ENCODE measurements around the gene TRMT61B. TPM values are rescaled to one million over a fixed set of nuclear protein-coding genes. Genes with fewer than 3 reads are reported as not detected.

The TRMT61B gene
- total RNA-seq, 1 experiment from 2014 or later: 21.7 TPM

GRCh38 chr2:28802975-28803429, 67.1 kb downstream of the TRMT61B start:
- H2AFZ ChIP-seq (ENCODE audit: low read length): no peak overlapping the region
- no TSS peak for BruUV-seq (replicated peaks)
- CTCF ChIA-PET: interaction anchor here (0.7 kb wide), 1 partner anchor 141 kb away, joined by 5 read pairs; no protein-coding TSS in a partner anchor
- no peaks in the 10 kb centered on the region for H3K27me3 ChIP-seq (ENCODE audit: low read length)
- H3K9me2 ChIP-seq (replicated peaks; ENCODE audit: low read length): no peaks in the 10 kb centered on the region
- DNase-seq: peak; percentile 25
- peaks cover 50% of the 10 kb centered on the region for H3K36me3 ChIP-seq (ENCODE audit: low read depth, low read length)
- H3K27ac ChIP-seq (ENCODE audit: low read length): peak overlapping the region; percentile 36
- POLR2A ChIA-PET (ENCODE audit: unreplicated experiment): no interaction called here
- H3K4me1 ChIP-seq (ENCODE audit: insufficient read depth, low read length): peaks cover 25% of the 10 kb centered on the region
- H3F3A ChIP-seq (ENCODE audit: low read length, unreplicated experiment): peaks cover 6% of the 10 kb centered on the region
- intact Hi-C loops (cut with micrococcal nuclease): loop anchor here (5.0 kb wide), 1 partner anchor 236 kb away; no protein-coding TSS in a partner anchor
- no peak overlapping the region; the same call in 1 of the 2 replicates for H3K4me2 ChIP-seq (ENCODE audit: low read length)
- peak; percentile 59 for ATAC-seq
- no peaks in the 10 kb centered on the region for H3K9me3 ChIP-seq (ENCODE audit: low read length)
- TF ChIP-seq EZH2phosphoT487 (IDR thresholded peaks at IDR 0.05; ENCODE audit: borderline replicate concordance, low read length): no peak
- TF ChIP-seq EZH2 (IDR thresholded peaks at IDR 0.05; ENCODE audit: low read length, unreplicated experiment): no peak
- TF ChIP-seq CTCF (conservative IDR thresholded peaks at IDR 0.05; ENCODE audit: low read depth, low read length): no peak
- H3K4me3 ChIP-seq (ENCODE audit: low read length): no peak overlapping the region
- peaks cover 16% of the 10 kb centered on the region; the same call in 1 of the 2 replicates for H3K79me2 ChIP-seq (ENCODE audit: low read length)
- 0 out of 2 replicates have a peak, but pooled peaks cover 4% of the 10 kb centered on the region for H4K20me1 ChIP-seq (ENCODE audit: low read length)
- no peak overlapping the region for H3K9ac ChIP-seq (ENCODE audit: low read length)

GRCh38 chr2:28801726-28802125, 68.4 kb downstream of the TRMT61B start:
- intact Hi-C loops (cut with micrococcal nuclease): loop anchor here (5.0 kb wide), 1 partner anchor 234 kb away; no protein-coding TSS in a partner anchor
- no peak for TF ChIP-seq EZH2 (IDR thresholded peaks at IDR 0.05; ENCODE audit: low read length, unreplicated experiment)
- TF ChIP-seq EZH2phosphoT487 (IDR thresholded peaks at IDR 0.05; ENCODE audit: borderline replicate concordance, low read length): no peak
- TF ChIP-seq CTCF (conservative IDR thresholded peaks at IDR 0.05; ENCODE audit: low read depth, low read length): no peak
- BruUV-seq (replicated peaks): no TSS peak
- Histone ChIP-seq H3K9ac (ENCODE audit: low read length) (no peak overlapping the region), H3F3A (ENCODE audit: low read length, unreplicated experiment) (peaks cover 6% of the 10 kb centered on the region), H3K4me3 (ENCODE audit: low read length) (no peak overlapping the region), H3K9me3 (ENCODE audit: low read length) (no peaks in the 10 kb centered on the region), H4K20me1 (ENCODE audit: low read length) (peaks cover 14% of the 10 kb centered on the region; the same call in 1 of the 2 replicates), H3K79me2 (ENCODE audit: low read length) (peaks cover 29% of the 10 kb centered on the region; the same call in 1 of the 2 replicates), H3K9me2 (replicated peaks; ENCODE audit: low read length) (no peaks in the 10 kb centered on the region), H3K36me3 (ENCODE audit: low read depth, low read length) (peaks cover 57% of the 10 kb centered on the region), H3K4me1 (ENCODE audit: insufficient read depth, low read length) (peaks cover 25% of the 10 kb centered on the region), H3K4me2 (ENCODE audit: low read length) (no peak overlapping the region; the same call in 1 of the 2 replicates), H3K27me3 (ENCODE audit: low read length) (no peaks in the 10 kb centered on the region), H2AFZ (ENCODE audit: low read length) (no peak overlapping the region), H3K27ac (ENCODE audit: low read length) (no peak overlapping the region)
- ChIA-PET POLR2A (ENCODE audit: unreplicated experiment) (interaction anchor here (0.6 kb wide), 2 partner anchors 30 to 50 kb away, joined by 3 read pairs; partner anchors contain the start of gene PPP1CB), CTCF (no interaction called here)
- peak; percentile 56 for DNase-seq
- peak; percentile 59 for ATAC-seq

Other genes starting within 250 kb of the TRMT61B start
- 84.2 and 101 TPM in 2 replicates for gene PPP1CB, start 118.5 kb downstream of the TRMT61B start, total RNA-seq (2014; rRNA removed)
- gene SPDYA, start 59.5 kb downstream of the TRMT61B start, total RNA-seq (2014; rRNA removed): 0.69 and 1.3 TPM in 2 replicates
- gene WDR43, start 24.4 kb upstream of the TRMT61B start, total RNA-seq (2014; rRNA removed): 89.4 and 134 TPM in 2 replicates
- gene TOGARAM2, start 111.0 kb upstream of the TRMT61B start, total RNA-seq (2014; rRNA removed): not detected in 2 replicates
- not detected in 2 replicates for gene PCARE, start 204.2 kb upstream of the TRMT61B start, total RNA-seq (2014; rRNA removed)
- 24.2 and 25.1 TPM in 2 replicates for gene CLIP4, start 245.1 kb upstream of the TRMT61B start, total RNA-seq (2014; rRNA removed)